GM23338 (cell line): ENCODE measurements around the gene MRM2. TPM values are rescaled to one million over a fixed set of nuclear protein-coding genes. Genes with fewer than 3 reads are reported as not detected.

ENCODE experiments used
- ATAC-seq: fragments of 200-7000 bp; cut with Tn5 transposase; 3 replicates; pipeline ENCODE4 v1.9.1; 2020
- DNase-seq: peaks from one replicate; pipeline ENCODE4 v3.0.0-alpha.2; 2015; ENCODE audit warnings: low spot score
- H2AFZ ChIP-seq: fragments of 200-600 bp; sonication (generic); 2 replicates; pipeline ENCODE4 v1.8.0; 2016; ENCODE audit warnings: antibody characterized with exemption, mild to moderate bottlenecking, moderate library complexity
- H3F3A ChIP-seq: fragments of 200-600 bp; sonication (generic); replicated peaks from 2 replicates; pipeline ENCODE4 v1.8.0; 2017; ENCODE audit warnings: antibody characterized with exemption, mixed run types, low read depth
- H3K27ac ChIP-seq: fragments of 200-600 bp; sonication (generic); 2 replicates; pipeline ENCODE4 v1.6.1; 2016; ENCODE audit warnings: low read depth
- H3K27me3 ChIP-seq: fragments of 200-600 bp; sonication (generic); 2 replicates; pipeline ENCODE4 v1.8.0; 2016; ENCODE audit warnings: mild to moderate bottlenecking, mixed run types, moderate library complexity; ENCODE audit not compliant: insufficient read depth
- H3K36me3 ChIP-seq: fragments of 200-600 bp; sonication (generic); 2 replicates; pipeline ENCODE4 v1.8.0; 2016; ENCODE audit warnings: mild to moderate bottlenecking; ENCODE audit not compliant: insufficient read depth
- H3K4me1 ChIP-seq: fragments of 200-600 bp; sonication (generic); 2 replicates; pipeline ENCODE4 v1.8.0; 2016; ENCODE audit warnings: mild to moderate bottlenecking, moderate library complexity; ENCODE audit not compliant: insufficient read depth
- H3K4me2 ChIP-seq: fragments of 200-600 bp; sonication (generic); 2 replicates; pipeline ENCODE4 v1.7.1; 2017; ENCODE audit warnings: mixed run types
- H3K4me3 ChIP-seq: fragments of 200-600 bp; sonication (generic); 2 replicates; pipeline ENCODE4 v1.6.1; 2016; ENCODE audit warnings: mixed run types
- H3K79me2 ChIP-seq: fragments of 200-600 bp; sonication (generic); replicated peaks from 2 replicates; pipeline ENCODE4 v1.8.0; 2017; ENCODE audit warnings: mild to moderate bottlenecking; ENCODE audit not compliant: insufficient read depth
- H3K9me2 ChIP-seq: fragments of 200-600 bp; sonication (generic); 2 replicates; pipeline ENCODE4 v1.8.0; 2017; ENCODE audit not compliant: insufficient read depth
- H4K20me1 ChIP-seq: fragments of 200-600 bp; sonication (generic); replicated peaks from 2 replicates; pipeline ENCODE4 v1.8.0; 2017; ENCODE audit warnings: mild to moderate bottlenecking; ENCODE audit not compliant: insufficient read depth
- H3K27ac Mint-ChIP-seq: 2 replicates; pipeline ENCODE4 v1.8.0; 2020; ENCODE audit warnings: inconsistent platforms, mild to moderate bottlenecking, moderate library complexity, mixed read lengths
- H3K27me3 Mint-ChIP-seq: 3 replicates; pipeline ENCODE4 v1.8.0; 2022; ENCODE audit warnings: low read depth, mild to moderate bottlenecking, moderate library complexity, mixed read lengths, inconsistent platforms; ENCODE audit not compliant: insufficient read depth, poor library complexity
- H3K36me3 Mint-ChIP-seq: 3 replicates; pipeline ENCODE4 v1.8.0; 2021; ENCODE audit warnings: low read depth, mild to moderate bottlenecking, inconsistent platforms, moderate library complexity, mixed read lengths
- H3K4me1 Mint-ChIP-seq: 3 replicates; pipeline ENCODE4 v1.8.0; 2020; ENCODE audit warnings: mild to moderate bottlenecking, inconsistent platforms, mixed read lengths
- H3K4me3 Mint-ChIP-seq: 3 replicates; pipeline ENCODE4 v1.8.0; 2021; ENCODE audit warnings: moderate library complexity, mild to moderate bottlenecking, inconsistent platforms, mixed read lengths
- H3K9me3 Mint-ChIP-seq: 3 replicates; pipeline ENCODE4 v1.8.0; 2020; ENCODE audit warnings: moderate library complexity, mild to moderate bottlenecking, inconsistent platforms, mixed read lengths
- CREB1 ChIP-seq: fragments of 250-450 bp; sonication (Bioruptor Pico); IDR thresholded peaks from 2 replicates; pipeline ENCODE4 v1.5.0; 2020; ENCODE audit warnings: low read depth, mild to moderate bottlenecking, moderate library complexity
- CTCF ChIP-seq, 2 experiments: fragments of 200-600 bp in 1 of 2; sonication (generic) in 1 of 2; conservative IDR thresholded peaks; 2 replicates each; pipeline versions ENCODE4 v1.5.1 to v1.6.1; 2016 to 2017; ENCODE audit warnings: antibody characterized with exemption in 2 of 2, low read depth in 2 of 2, mild to moderate bottlenecking in 2 of 2, moderate library complexity in 1 of 2
- ETS1 ChIP-seq: IDR thresholded peaks from 2 replicates; pipeline ENCODE4 v1.6.1; 2016; ENCODE audit warnings: antibody characterized with exemption
- EZH2 ChIP-seq: fragments of 200-600 bp; sonication (generic); IDR thresholded peaks from one replicate; pipeline ENCODE4 v1.8.0; 2017; ENCODE audit warnings: antibody characterized with exemption, mild to moderate bottlenecking, low read depth; ENCODE audit not compliant: unreplicated experiment
- EZH2phosphoT487 ChIP-seq: fragments of 200-600 bp; sonication (generic); IDR thresholded peaks from one replicate; pipeline ENCODE4 v1.8.1; 2018; ENCODE audit warnings: antibody characterized with exemption; ENCODE audit not compliant: unreplicated experiment
- JUNB ChIP-seq: IDR thresholded peaks from one replicate; pipeline ENCODE4 v1.6.1; 2016; ENCODE audit warnings: antibody characterized with exemption; ENCODE audit not compliant: unreplicated experiment
- POLR2AphosphoS5 ChIP-seq: IDR thresholded peaks from 2 replicates; pipeline ENCODE4 v1.6.1; 2016; ENCODE audit warnings: antibody characterized with exemption, low read depth
- REST ChIP-seq: IDR thresholded peaks from one replicate; pipeline ENCODE4 v1.6.1; 2018; ENCODE audit warnings: antibody characterized with exemption; ENCODE audit not compliant: unreplicated experiment
- STAT1 ChIP-seq: IDR thresholded peaks from one replicate; pipeline ENCODE4 v1.6.1; 2016; ENCODE audit warnings: antibody characterized with exemption; ENCODE audit not compliant: unreplicated experiment
- ZNF114 ChIP-seq: fragments of 250-450 bp; sonication (Bioruptor Pico); IDR thresholded peaks from 2 replicates; pipeline ENCODE4 v1.5.0; 2020; ENCODE audit warnings: mild to moderate bottlenecking, moderate library complexity
- ZNF331 ChIP-seq: fragments of 250-450 bp; sonication (Bioruptor Pico); IDR thresholded peaks from 2 replicates; pipeline ENCODE4 v1.5.0; 2020; ENCODE audit warnings: low read depth, mild to moderate bottlenecking, moderate library complexity
- polyA plus RNA-seq: library from polyadenylated mRNA; unstranded; fragments of >200 nt; fragmentation: Nextera tagmentation; extraction: Ambion mirVana; gene quantifications from 2 replicates; pipeline ENCODE4 v1.2.1, GENCODE V29; 2016
- total RNA-seq: library from RNA; depleted of rRNA; stranded (reverse); fragments of >200 nt; shearing (Covaris generic); gene quantifications from 2 replicates; pipeline ENCODE4 v1.2.3, GENCODE V29; 2014

MRM2 gene
- total and polyA plus RNA-seq, 2 experiments from 2014 or later: 30.0 to 37.8 TPM

- no peak for TF ChIP-seq REST
- no peak for TF ChIP-seq ZNF114 (CRISPR knock-in tag)
- TF ChIP-seq CREB1: no peak
- TF ChIP-seq STAT1: no peak
- no peak for TF ChIP-seq ETS1
These were observed 39.5 kb upstream of the MRM2 start (continued) for GRCh38 chr7:2281541-2281940.

- Histone ChIP-seq H3K79me2 (peaks cover 31% of the 10 kb centered on the region), H3K4me3 (no peak overlapping the region), H4K20me1 (no peaks in the 10 kb centered on the region; the same call in 1 of the 2 replicates), H3K4me2 (no peak overlapping the region), H3K4me1 (no peaks in the 10 kb centered on the region; the same call in 1 of the 2 replicates), H3K27me3 (no peaks in the 10 kb centered on the region), H3K36me3 (no peaks in the 10 kb centered on the region), H3K9me2 (no peaks in the 10 kb centered on the region), H2AFZ (no peak overlapping the region), H3K27ac (no peak overlapping the region), H3F3A (no peaks in the 10 kb centered on the region)
- H3K4me3 Mint-ChIP-seq: no peak overlapping the region
- H3K36me3 Mint-ChIP-seq: no peaks in the 10 kb centered on the region
- no peak for TF ChIP-seq JUNB
- TF ChIP-seq POLR2AphosphoS5: no peak
- no peak for TF ChIP-seq ZNF331
- TF ChIP-seq EZH2: no peak
- no peak for TF ChIP-seq ETS1
- no peak for TF ChIP-seq CTCF (conservative IDR thresholded peaks at IDR 0.05; ENCODE audit: low read depth in 2 of 2)
- TF ChIP-seq CREB1: no peak
- TF ChIP-seq EZH2phosphoT487: no peak
- H3K4me1 Mint-ChIP-seq: peaks cover 12% of the 10 kb centered on the region; the same call in 2 of the 3 replicates
- no peak overlapping the region for H3K27ac Mint-ChIP-seq
- DNase-seq (no peak), ATAC-seq (no peak)
- H3K27me3 Mint-ChIP-seq: peaks cover 8% of the 10 kb centered on the region
- no peaks in the 10 kb centered on the region for H3K9me3 Mint-ChIP-seq
These were observed 38.4 kb upstream of the MRM2 start for GRCh38 chr7:2280424-2280823.
